Colonic mucosa (tissue), 4 donors: Measurements from ENCODE around the gene TCFL5. TPM values are rescaled to one million over a fixed set of nuclear protein-coding genes. Genes with fewer than 3 reads are reported as not detected.

ENCODE experiments used
- DNase-seq: peaks from one replicate; pipeline ENCODE4 v3.0.0-alpha.2; 2020
- H3K27ac ChIP-seq: fragments of 200-600 bp; one replicate; pipeline ENCODE4 v1.8.0; 2021
- H3K27me3 ChIP-seq: fragments of 200-600 bp; one replicate; pipeline ENCODE4 v1.8.0; 2021
- H3K36me3 ChIP-seq: fragments of 200-600 bp; one replicate; pipeline ENCODE4 v1.8.0; 2021
- H3K4me1 ChIP-seq: fragments of 200-600 bp; one replicate; pipeline ENCODE4 v1.8.0; 2021; ENCODE audit warnings: mild to moderate bottlenecking
- H3K4me3 ChIP-seq: fragments of 200-600 bp; one replicate; pipeline ENCODE4 v1.8.0; 2021
- H3K9ac ChIP-seq, 2 donors: one replicate each; pipeline ENCODE4 v1.7.0; 2013; ENCODE audit warnings: control low read depth in 2 of 2, low read depth in 2 of 2, low read length in 2 of 2
- H3K9me3 ChIP-seq: fragments of 200-600 bp; one replicate; pipeline ENCODE4 v1.8.0; 2021
- intact Hi-C: fragments of 100-400 bp; cut with DNase I; formaldehyde crosslinking; loops from one replicate; pipeline ENCODE4 v1.14.1; 2022
- total RNA-seq, 2 donors: library from RNA; stranded (reverse); fragmentation: NEBNext Ultra II Directional in 1 of 2; extraction: Animal tissue kit (Norgen Biotek cat#: 25700) in 1 of 2; gene quantifications; one replicate each; pipeline ENCODE4 v1.2.1, GENCODE V29; 2021
- TF ChIP-seq, protein P1 (sequence below): fragments of 200-600 bp; IDR thresholded peaks from one replicate; pipeline ENCODE4 v1.8.0; 2022; ENCODE audit warnings: antibody characterized with exemption, mild to moderate bottlenecking
- donor health status: healthy.
- donor health status: DM: no; HTN: no; CAD: no.
- donor health status: DM: no; HTN: no; CAD: no.

TCFL5 gene
- total RNA-seq, 2 donors from 2014 or later = 6.2 to 7.3 TPM

DNA sequence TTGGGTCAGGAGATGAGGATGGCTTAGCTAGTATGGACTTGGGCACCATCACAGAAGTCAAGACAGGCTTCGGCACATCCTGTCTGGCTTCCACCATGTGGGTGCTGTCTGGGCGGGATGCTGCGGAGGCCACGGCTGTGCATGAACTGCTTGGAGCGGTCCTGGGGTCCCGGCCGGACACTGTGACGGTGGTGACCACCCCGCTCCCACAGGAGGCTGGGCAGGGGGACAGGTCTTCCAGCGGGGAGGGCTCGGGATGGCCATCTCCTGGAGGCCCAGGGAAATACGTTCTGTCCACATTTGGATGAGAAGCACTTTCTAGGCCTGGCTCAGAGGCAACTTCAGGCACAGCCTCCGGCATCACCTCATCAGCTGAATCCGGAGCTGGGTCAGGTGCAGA lies 32.1 kb upstream of the TCFL5 start:
- TF ChIP-seq, protein P1, sequence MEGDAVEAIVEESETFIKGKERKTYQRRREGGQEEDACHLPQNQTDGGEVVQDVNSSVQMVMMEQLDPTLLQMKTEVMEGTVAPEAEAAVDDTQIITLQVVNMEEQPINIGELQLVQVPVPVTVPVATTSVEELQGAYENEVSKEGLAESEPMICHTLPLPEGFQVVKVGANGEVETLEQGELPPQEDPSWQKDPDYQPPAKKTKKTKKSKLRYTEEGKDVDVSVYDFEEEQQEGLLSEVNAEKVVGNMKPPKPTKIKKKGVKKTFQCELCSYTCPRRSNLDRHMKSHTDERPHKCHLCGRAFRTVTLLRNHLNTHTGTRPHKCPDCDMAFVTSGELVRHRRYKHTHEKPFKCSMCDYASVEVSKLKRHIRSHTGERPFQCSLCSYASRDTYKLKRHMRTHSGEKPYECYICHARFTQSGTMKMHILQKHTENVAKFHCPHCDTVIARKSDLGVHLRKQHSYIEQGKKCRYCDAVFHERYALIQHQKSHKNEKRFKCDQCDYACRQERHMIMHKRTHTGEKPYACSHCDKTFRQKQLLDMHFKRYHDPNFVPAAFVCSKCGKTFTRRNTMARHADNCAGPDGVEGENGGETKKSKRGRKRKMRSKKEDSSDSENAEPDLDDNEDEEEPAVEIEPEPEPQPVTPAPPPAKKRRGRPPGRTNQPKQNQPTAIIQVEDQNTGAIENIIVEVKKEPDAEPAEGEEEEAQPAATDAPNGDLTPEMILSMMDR = no peak
- H3K9me3 ChIP-seq = no peaks in the 10 kb centered on the region
- intact Hi-C loops = no loop called here
- H3K27ac ChIP-seq = no peak overlapping the region
- no peak for DNase-seq
- peaks cover 50% of the 10 kb centered on the region for H3K36me3 ChIP-seq
- no peaks in the 10 kb centered on the region for H3K27me3 ChIP-seq
- no peak overlapping the region for H3K4me3 ChIP-seq
- H3K9ac ChIP-seq = no peak overlapping the region
- no peaks in the 10 kb centered on the region for H3K4me1 ChIP-seq

DNA sequence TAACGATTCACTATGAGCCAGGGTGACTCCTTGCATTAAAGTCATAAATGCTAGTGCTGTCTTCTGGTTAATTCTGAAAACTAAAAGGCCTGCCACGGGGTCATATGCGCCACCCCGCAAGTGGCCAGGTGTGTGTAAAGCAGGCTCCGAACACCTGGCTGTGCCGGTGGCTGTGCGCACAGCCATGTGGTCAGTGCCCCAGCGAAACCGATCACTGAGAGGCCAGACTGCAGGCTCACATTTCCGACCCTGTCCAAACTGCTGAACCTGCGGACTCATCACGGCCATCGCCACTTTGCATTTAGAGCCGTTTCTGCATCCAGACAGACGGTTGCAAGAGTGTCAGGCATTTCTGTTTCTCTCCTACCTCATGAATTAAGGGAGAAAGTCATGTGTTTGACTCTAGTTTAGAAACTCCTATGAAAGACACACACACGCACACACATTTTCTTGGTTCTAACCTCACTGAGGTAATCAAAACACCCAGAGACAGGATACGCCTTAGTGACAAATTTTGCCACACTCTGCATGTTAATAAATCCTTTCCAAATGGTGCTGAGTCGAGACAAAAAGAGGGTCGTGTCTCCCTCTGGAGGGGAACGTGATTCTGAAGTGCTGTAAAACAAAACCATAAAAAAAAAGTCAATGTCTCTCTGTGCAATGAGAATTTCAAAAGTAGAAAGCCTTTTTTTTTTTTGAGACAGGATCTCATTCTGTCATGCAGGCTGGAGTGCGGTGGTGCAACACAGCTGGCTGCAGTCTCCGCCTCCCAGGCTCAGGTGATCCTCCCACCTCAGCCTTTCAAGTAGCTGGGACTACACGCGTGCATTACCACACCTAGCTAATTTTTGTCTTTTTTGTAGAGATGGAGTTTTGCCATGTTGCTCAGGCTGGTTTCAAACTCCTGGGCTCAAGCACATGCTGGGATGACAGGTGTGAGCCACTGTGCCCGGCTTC lies 31.0 kb upstream of the TCFL5 start:
- intact Hi-C loops = no loop called here

DNA sequence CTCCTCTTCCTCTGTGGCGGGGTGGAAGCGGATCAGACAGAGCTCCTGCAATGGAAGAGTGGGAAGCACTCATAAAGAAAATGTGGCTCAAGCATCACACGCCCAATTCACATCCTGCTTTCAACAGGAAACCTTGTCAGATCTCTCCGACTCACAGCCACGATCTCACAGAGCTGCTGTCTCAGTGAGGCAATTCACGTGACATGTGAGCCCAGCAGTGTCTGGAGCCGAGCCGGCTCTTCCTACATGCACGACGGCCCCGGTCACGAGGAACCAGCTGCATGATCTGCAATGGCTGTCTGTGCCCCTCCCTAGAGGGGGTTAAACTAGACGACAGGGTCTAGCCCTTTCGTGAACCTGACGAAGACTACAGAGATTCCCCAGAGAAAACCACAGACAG lies 29.5 kb upstream of the TCFL5 start:
- H3K4me3 ChIP-seq = no peak overlapping the region
- H3K27ac ChIP-seq = no peak overlapping the region
- no peak overlapping the region for H3K9ac ChIP-seq
- TF ChIP-seq, protein P1 = no peak
- intact Hi-C loops = no loop called here
- no peaks in the 10 kb centered on the region for H3K4me1 ChIP-seq
- DNase-seq = no peak
- peaks cover 45% of the 10 kb centered on the region for H3K36me3 ChIP-seq
- no peaks in the 10 kb centered on the region for H3K27me3 ChIP-seq
- no peaks in the 10 kb centered on the region for H3K9me3 ChIP-seq

More for the DNA sequence above, 31.0 kb upstream of the TCFL5 start:
- no peaks in the 10 kb centered on the region for H3K27me3 ChIP-seq
- H3K9ac ChIP-seq = no peak overlapping the region
- no peak overlapping the region for H3K4me3 ChIP-seq
- TF ChIP-seq, protein P1 = no peak
- H3K27ac ChIP-seq = no peak overlapping the region
- peaks cover 50% of the 10 kb centered on the region for H3K36me3 ChIP-seq
- H3K9me3 ChIP-seq = no peaks in the 10 kb centered on the region
- DNase-seq = no peak
- no peaks in the 10 kb centered on the region for H3K4me1 ChIP-seq

DNA sequence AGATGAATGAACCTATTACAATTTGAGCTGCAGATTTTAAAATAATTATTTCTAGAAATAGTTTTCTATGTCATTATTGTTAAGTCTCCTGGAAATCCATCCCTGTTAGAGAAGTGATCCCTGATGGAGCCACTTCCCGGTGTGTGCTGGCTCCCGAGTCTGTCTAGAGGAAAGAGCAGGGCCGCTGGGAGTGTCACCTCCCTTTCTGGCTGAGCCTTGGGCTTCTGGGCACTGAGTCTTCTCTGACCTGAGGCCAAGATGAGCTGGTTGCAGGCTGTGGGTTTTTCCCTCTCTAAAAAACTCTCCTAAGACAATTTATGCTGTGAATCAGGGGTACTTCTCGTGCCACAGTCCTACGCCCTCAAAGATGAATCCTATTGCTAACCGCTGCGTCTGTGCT lies 28.8 kb upstream of the TCFL5 start:
- Histone ChIP-seq H3K27ac (no peak overlapping the region), H3K9me3 (no peaks in the 10 kb centered on the region), H3K9ac (no peak overlapping the region), H3K36me3 (peaks cover 45% of the 10 kb centered on the region), H3K4me1 (no peaks in the 10 kb centered on the region), H3K27me3 (no peaks in the 10 kb centered on the region), H3K4me3 (no peak overlapping the region)
- TF ChIP-seq, protein P1 = no peak
- intact Hi-C loops = no loop called here
- DNase-seq = no peak

DNA sequence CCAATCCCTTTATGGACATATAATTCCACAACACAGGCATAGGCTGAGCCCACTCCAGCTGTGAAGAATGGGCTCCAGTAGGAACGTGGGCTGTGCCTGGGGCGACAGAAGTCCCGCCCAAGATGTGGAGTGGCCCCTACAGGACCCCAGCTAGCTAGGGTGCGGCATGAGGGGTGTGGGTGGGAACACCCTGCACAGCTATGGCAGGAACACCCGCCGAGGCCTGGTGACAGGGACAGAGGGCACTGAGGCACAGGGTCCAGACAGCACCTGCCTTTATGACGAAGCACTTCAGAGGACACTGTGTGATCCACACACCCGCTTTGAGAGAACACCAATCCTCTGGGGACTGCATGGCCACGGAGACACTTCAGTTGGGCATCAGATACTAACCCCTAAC lies 28.2 kb upstream of the TCFL5 start:
- peaks cover 45% of the 10 kb centered on the region for H3K36me3 ChIP-seq
- no peak overlapping the region for H3K4me3 ChIP-seq
- no peak overlapping the region for H3K27ac ChIP-seq
- H3K9ac ChIP-seq = no peak overlapping the region
- intact Hi-C loops = no loop called here
- H3K27me3 ChIP-seq = no peaks in the 10 kb centered on the region
- H3K4me1 ChIP-seq = no peaks in the 10 kb centered on the region
- TF ChIP-seq, protein P1 = no peak
- no peak for DNase-seq
- no peaks in the 10 kb centered on the region for H3K9me3 ChIP-seq
